ENCODE results near the gene SOX8. TPM values are rescaled to one million over a fixed set of nuclear protein-coding genes. Genes with fewer than 3 reads are reported as not detected.
"Not testable (repeated sequence)": the region's sequence is repeated elsewhere in the genome, so short reads cannot be mapped to it uniquely, and the experiment has no call there.

Gene SOX8
- total RNA-seq, 1 experiment from 2014 or later = not detected

GRCh38 chr16:948767-949166 is 32.8 kb upstream of the SOX8 start:
- DNase-seq; H3K9me3 ChIP-seq (ENCODE audit: low read length); H2AFZ ChIP-seq (ENCODE audit: low read length); H3K4me3 ChIP-seq (ENCODE audit: low read length); H3K79me2 ChIP-seq (ENCODE audit: low read length); H3K27ac ChIP-seq (ENCODE audit: low read length); H3K27me3 ChIP-seq (ENCODE audit: low read length); H3K9ac ChIP-seq (ENCODE audit: low read length); H3K36me3 ChIP-seq (ENCODE audit: insufficient read depth, low read length); H3K4me2 ChIP-seq (ENCODE audit: low read depth, low read length, poor library complexity, severe bottlenecking); H3K9me2 ChIP-seq (replicated peaks; ENCODE audit: insufficient read depth, low read length); H3K4me1 ChIP-seq (ENCODE audit: low read length); H4K20me1 ChIP-seq (ENCODE audit: insufficient read depth, low read depth, low read length): not testable (repeated sequence)

- H3K36me3 ChIP-seq (ENCODE audit: insufficient read depth, low read length); H3K9me2 ChIP-seq (replicated peaks; ENCODE audit: insufficient read depth, low read length); H3K9ac ChIP-seq (ENCODE audit: low read length); H4K20me1 ChIP-seq (ENCODE audit: insufficient read depth, low read depth, low read length); H2AFZ ChIP-seq (ENCODE audit: low read length); DNase-seq; H3K79me2 ChIP-seq (ENCODE audit: low read length); H3K27me3 ChIP-seq (ENCODE audit: low read length); H3K4me1 ChIP-seq (ENCODE audit: low read length); H3K4me2 ChIP-seq (ENCODE audit: low read depth, low read length, poor library complexity, severe bottlenecking); H3K9me3 ChIP-seq (ENCODE audit: low read length); H3K27ac ChIP-seq (ENCODE audit: low read length); H3K4me3 ChIP-seq (ENCODE audit: low read length): not testable (repeated sequence)
Observed at GRCh38 chr16:950733-951573, 30.6 kb upstream of the SOX8 start.

- Histone ChIP-seq H3K9me3 (ENCODE audit: low read length) (no peaks in the 10 kb centered on the region; the same call in 1 of the 2 replicates), H3K9me2 (replicated peaks; ENCODE audit: insufficient read depth, low read length) (no peaks in the 10 kb centered on the region), H2AFZ (ENCODE audit: low read length) (no peak overlapping the region), H3K79me2 (ENCODE audit: low read length) (no peaks in the 10 kb centered on the region), H3K4me2 (ENCODE audit: low read depth, low read length, poor library complexity, severe bottlenecking) (no peak overlapping the region), H3K27me3 (ENCODE audit: low read length) (no peaks in the 10 kb centered on the region), H3K27ac (ENCODE audit: low read length) (no peak overlapping the region), H3K4me3 (ENCODE audit: low read length) (no peak overlapping the region), H3K36me3 (ENCODE audit: insufficient read depth, low read length) (peaks cover 2% of the 10 kb centered on the region; the same call in 1 of the 2 replicates), H3K9ac (ENCODE audit: low read length) (no peak overlapping the region), H3K4me1 (ENCODE audit: low read length) (no peaks in the 10 kb centered on the region), H4K20me1 (ENCODE audit: insufficient read depth, low read depth, low read length) (no peaks in the 10 kb centered on the region)
- no peak for DNase-seq
Observed at GRCh38 chr16:951660-952301, 29.8 kb upstream of the SOX8 start.

DNA sequence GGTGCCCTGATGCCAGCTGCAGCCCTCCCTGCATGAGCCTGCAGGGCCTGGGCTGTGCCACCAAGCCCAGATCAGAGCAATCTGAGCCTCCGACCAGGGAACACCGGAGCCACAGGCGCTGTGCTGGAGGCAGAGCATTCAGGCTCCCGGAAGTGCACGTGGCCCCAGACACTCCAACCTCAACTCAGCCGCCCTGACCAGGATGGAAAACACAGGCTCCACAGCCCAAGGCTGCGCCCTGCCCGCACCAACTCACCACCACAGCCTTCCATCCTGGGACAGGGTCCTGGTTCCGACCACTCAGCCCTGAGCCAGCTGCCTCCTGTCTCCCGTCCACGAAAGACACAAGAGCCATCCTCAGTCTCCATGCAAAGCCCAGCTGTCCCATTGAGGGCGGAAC is 29.2 kb upstream of the SOX8 start:
- no peak for DNase-seq
- no peaks in the 10 kb centered on the region for H3K36me3 ChIP-seq (ENCODE audit: insufficient read depth, low read length)
- no peak overlapping the region for H2AFZ ChIP-seq (ENCODE audit: low read length)
- H3K79me2 ChIP-seq (ENCODE audit: low read length) = no peaks in the 10 kb centered on the region
- no peaks in the 10 kb centered on the region; the same call in 1 of the 2 replicates for H3K9me3 ChIP-seq (ENCODE audit: low read length)
- H3K9ac ChIP-seq (ENCODE audit: low read length) = no peak overlapping the region
- H3K4me1 ChIP-seq (ENCODE audit: low read length) = no peaks in the 10 kb centered on the region
- H3K4me3 ChIP-seq (ENCODE audit: low read length) = no peak overlapping the region
- H3K27me3 ChIP-seq (ENCODE audit: low read length) = no peaks in the 10 kb centered on the region
- H4K20me1 ChIP-seq (ENCODE audit: insufficient read depth, low read depth, low read length) = no peaks in the 10 kb centered on the region
- H3K4me2 ChIP-seq (ENCODE audit: low read depth, low read length, poor library complexity, severe bottlenecking) = no peak overlapping the region
- H3K27ac ChIP-seq (ENCODE audit: low read length) = no peak overlapping the region
- H3K9me2 ChIP-seq (replicated peaks; ENCODE audit: insufficient read depth, low read length) = no peaks in the 10 kb centered on the region

DNA sequence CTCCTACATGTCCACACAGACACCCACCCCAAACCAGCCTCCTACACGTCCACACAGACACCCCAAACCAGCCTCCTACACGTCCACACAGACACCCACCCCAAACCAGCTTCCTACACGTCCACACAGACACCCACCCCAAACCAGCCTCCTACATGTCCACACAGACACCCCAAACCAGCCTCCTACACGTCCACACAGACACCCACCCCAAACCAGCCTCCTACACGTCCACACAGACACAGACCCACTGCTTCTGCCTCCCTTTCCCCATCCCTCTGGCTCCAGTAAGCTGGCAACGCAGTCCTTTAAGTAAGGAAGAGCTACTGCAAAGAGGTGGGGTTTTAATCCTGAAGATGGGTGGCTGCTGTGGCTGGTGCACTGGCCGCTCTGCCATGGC is 27.8 kb upstream of the SOX8 start:
- H2AFZ ChIP-seq (ENCODE audit: low read length); H3K36me3 ChIP-seq (ENCODE audit: insufficient read depth, low read length); H3K4me2 ChIP-seq (ENCODE audit: low read depth, low read length, poor library complexity, severe bottlenecking); H3K27me3 ChIP-seq (ENCODE audit: low read length); H3K27ac ChIP-seq (ENCODE audit: low read length); H3K9ac ChIP-seq (ENCODE audit: low read length); H3K79me2 ChIP-seq (ENCODE audit: low read length); H3K9me3 ChIP-seq (ENCODE audit: low read length); H4K20me1 ChIP-seq (ENCODE audit: insufficient read depth, low read depth, low read length); H3K4me3 ChIP-seq (ENCODE audit: low read length); DNase-seq; H3K9me2 ChIP-seq (replicated peaks; ENCODE audit: insufficient read depth, low read length); H3K4me1 ChIP-seq (ENCODE audit: low read length): not testable (repeated sequence)

DNA sequence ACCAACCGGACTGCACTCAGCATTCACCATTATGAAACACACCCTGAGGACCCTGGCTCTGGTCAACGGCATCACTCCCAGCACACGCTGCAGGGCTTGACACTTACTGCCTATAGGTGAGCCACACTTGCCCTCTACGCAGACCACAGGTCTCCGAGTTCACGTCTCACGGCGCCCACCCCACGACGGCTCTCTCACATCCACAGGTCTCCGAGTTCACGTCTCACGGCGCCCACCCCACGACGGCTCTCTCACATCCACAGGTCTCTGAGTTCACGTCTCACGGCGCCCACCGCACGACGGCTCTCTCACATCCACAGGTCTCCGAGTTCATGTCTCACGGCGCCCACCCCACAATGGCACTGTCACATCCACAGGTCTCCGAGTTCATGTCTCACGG is 25.8 kb upstream of the SOX8 start:
- H3K4me3 ChIP-seq (ENCODE audit: low read length); H3K9ac ChIP-seq (ENCODE audit: low read length); H3K79me2 ChIP-seq (ENCODE audit: low read length); DNase-seq; H4K20me1 ChIP-seq (ENCODE audit: insufficient read depth, low read depth, low read length); H3K4me1 ChIP-seq (ENCODE audit: low read length); H3K36me3 ChIP-seq (ENCODE audit: insufficient read depth, low read length); H3K4me2 ChIP-seq (ENCODE audit: low read depth, low read length, poor library complexity, severe bottlenecking); H3K27ac ChIP-seq (ENCODE audit: low read length); H3K9me3 ChIP-seq (ENCODE audit: low read length); H2AFZ ChIP-seq (ENCODE audit: low read length); H3K9me2 ChIP-seq (replicated peaks; ENCODE audit: insufficient read depth, low read length); H3K27me3 ChIP-seq (ENCODE audit: low read length): not testable (repeated sequence)

- Histone ChIP-seq H3K27ac (ENCODE audit: low read length) (no peak overlapping the region), H3K27me3 (ENCODE audit: low read length) (no peaks in the 10 kb centered on the region), H4K20me1 (ENCODE audit: insufficient read depth, low read depth, low read length) (no peaks in the 10 kb centered on the region), H3K9me2 (replicated peaks; ENCODE audit: insufficient read depth, low read length) (no peaks in the 10 kb centered on the region), H3K4me1 (ENCODE audit: low read length) (no peaks in the 10 kb centered on the region), H3K9me3 (ENCODE audit: low read length) (no peaks in the 10 kb centered on the region), H3K79me2 (ENCODE audit: low read length) (no peaks in the 10 kb centered on the region), H3K4me3 (ENCODE audit: low read length) (no peak overlapping the region), H3K9ac (ENCODE audit: low read length) (no peak overlapping the region), H3K36me3 (ENCODE audit: insufficient read depth, low read length) (no peaks in the 10 kb centered on the region), H2AFZ (ENCODE audit: low read length) (no peak overlapping the region), H3K4me2 (ENCODE audit: low read depth, low read length, poor library complexity, severe bottlenecking) (no peak overlapping the region)
- DNase-seq = no peak
Observed at GRCh38 chr16:959232-960040, 22.1 kb upstream of the SOX8 start.

- no peaks in the 10 kb centered on the region; the same call in 1 of the 2 replicates for H3K9me3 ChIP-seq (ENCODE audit: low read length)
- H4K20me1 ChIP-seq (ENCODE audit: insufficient read depth, low read depth, low read length) = no peaks in the 10 kb centered on the region
- no peak overlapping the region for H3K9ac ChIP-seq (ENCODE audit: low read length)
Observed at GRCh38 chr16:962366-962765, 19.2 kb upstream of the SOX8 start.

More at GRCh38 chr16:962366-962765, 19.2 kb upstream of the SOX8 start:
- Histone ChIP-seq H2AFZ (ENCODE audit: low read length) (no peak overlapping the region), H3K4me1 (ENCODE audit: low read length) (no peaks in the 10 kb centered on the region), H3K79me2 (ENCODE audit: low read length) (no peaks in the 10 kb centered on the region), H3K36me3 (ENCODE audit: insufficient read depth, low read length) (no peaks in the 10 kb centered on the region), H3K27ac (ENCODE audit: low read length) (no peak overlapping the region), H3K4me3 (ENCODE audit: low read length) (no peak overlapping the region), H3K4me2 (ENCODE audit: low read depth, low read length, poor library complexity, severe bottlenecking) (no peak overlapping the region), H3K9me2 (replicated peaks; ENCODE audit: insufficient read depth, low read length) (no peaks in the 10 kb centered on the region), H3K27me3 (ENCODE audit: low read length) (no peaks in the 10 kb centered on the region)
- no peak for DNase-seq

Measured in Karpas-422 (cell line).